H1 (cell line): ENCODE measurements around the gene SLC6A3. TPM values are rescaled to one million over a fixed set of nuclear protein-coding genes. Genes with fewer than 3 reads are reported as not detected.
A peak's percentile ranks its signal among the peaks of the same experiment; 100 is the strongest.

ENCODE experiments used
- CTCF ChIA-PET: fragments of 300-600 bp; sonication (Branson Sonifier 250); formaldehyde crosslinking; loops from one replicate; lab custom pipeline; 2021; ENCODE audit not compliant: partially characterized antibody; lab: Charles Lee
- POLR2A ChIA-PET: fragments of 300-600 bp; sonication (Branson Sonifier 250); formaldehyde crosslinking; loops from one replicate; lab custom pipeline; 2021; ENCODE audit warnings: inconsistent platforms; ENCODE audit not compliant: partially characterized antibody; lab: Charles Lee
- DNase-seq, 2 experiments: peaks; one replicate each; pipeline versions ENCODE4 v3.0.0 to v3.0.0-alpha.2; 2010 to 2022; ENCODE audit warnings: low spot score in 2 of 2, low read depth in 1 of 2, mixed read lengths in 1 of 2
- FAIRE-seq: peaks from 2 replicates; lab custom pipeline; 2011; peaks lifted over from hg19 to GRCh38; lab: Jason Lieb, UNC
- H2AFZ ChIP-seq: 2 replicates; pipeline ENCODE4 v1.8.1; 2012; ENCODE audit warnings: low read length, inconsistent platforms
- H2AK5ac ChIP-seq: 2 replicates; pipeline ENCODE4 v1.6.1; 2013; ENCODE audit warnings: low read depth, low read length
- H2BK120ac ChIP-seq: replicated peaks from 2 replicates; pipeline ENCODE3; 2013; ENCODE audit warnings: low read depth, low read length, inconsistent platforms
- H2BK12ac ChIP-seq: 2 replicates; pipeline ENCODE4 v1.6.1; 2013; ENCODE audit warnings: low read depth, low read length
- H2BK15ac ChIP-seq: 2 replicates; pipeline ENCODE4 v1.6.1; 2013; ENCODE audit warnings: low read length
- H2BK20ac ChIP-seq: 2 replicates; pipeline ENCODE4 v1.6.1; 2013; ENCODE audit warnings: low read length
- H2BK5ac ChIP-seq: 2 replicates; pipeline ENCODE4 v1.6.1; 2013; ENCODE audit warnings: low read depth, low read length
- H3K14ac ChIP-seq: 2 replicates; pipeline ENCODE4 v1.6.1; 2013; ENCODE audit warnings: inconsistent platforms; ENCODE audit not compliant: insufficient read length
- H3K18ac ChIP-seq: 2 replicates; pipeline ENCODE4 v1.6.1; 2013; ENCODE audit warnings: low read length; ENCODE audit errors: extremely low read depth
- H3K23ac ChIP-seq: 2 replicates; pipeline ENCODE4 v1.6.1; 2013; ENCODE audit warnings: inconsistent platforms; ENCODE audit not compliant: insufficient read length
- H3K23me2 ChIP-seq: 2 replicates; pipeline ENCODE4 v1.6.1; 2013; ENCODE audit warnings: low read depth, low read length
- H3K27ac ChIP-seq: 2 replicates; pipeline ENCODE4 v1.6.1; 2011; ENCODE audit warnings: low read depth, low read length, inconsistent platforms
- H3K27me3 ChIP-seq, 4 experiments: replicated peaks in 1 of 4; 1 replicate in 1 of 4; 2 replicates in 3 of 4; pipeline versions ENCODE4 v1.6.1 to v1.8.1; 2011 to 2013; ENCODE audit warnings: low read length in 3 of 4, mild to moderate bottlenecking in 3 of 4, inconsistent platforms in 2 of 4, mixed read lengths in 2 of 4, moderate library complexity in 1 of 4; ENCODE audit not compliant: control insufficient read depth in 3 of 4, insufficient read depth in 3 of 4; ENCODE audit errors: extremely low read depth in 1 of 4
- H3K36me3 ChIP-seq, 4 experiments: 2 replicates each; pipeline versions ENCODE4 v1.6.1 to v1.8.1; 2011 to 2013; ENCODE audit warnings: mild to moderate bottlenecking in 4 of 4, low read length in 3 of 4, moderate library complexity in 2 of 4, control low read depth in 1 of 4, inconsistent platforms in 1 of 4; ENCODE audit not compliant: insufficient read depth in 4 of 4, control insufficient read depth in 2 of 4
- H3K4ac ChIP-seq: replicated peaks from 2 replicates; pipeline ENCODE3; 2013; ENCODE audit warnings: low read length, low read depth, mixed read lengths, inconsistent platforms; ENCODE audit not compliant: insufficient read length
- H3K4me1 ChIP-seq, 4 experiments: replicated peaks in 1 of 4; 1 replicate in 1 of 4; 2 replicates in 3 of 4; pipeline versions ENCODE4 v1.6.1 to v1.8.1; 2011 to 2013; ENCODE audit warnings: low read length in 3 of 4, inconsistent platforms in 2 of 4, mixed read lengths in 1 of 4; ENCODE audit not compliant: insufficient read depth in 4 of 4, control insufficient read depth in 3 of 4
- H3K4me2 ChIP-seq, 2 experiments: 2 replicates each; pipeline versions ENCODE4 v1.6.1 to v1.8.1; 2011 to 2013; ENCODE audit warnings: low read depth in 2 of 2, low read length in 2 of 2, control low read depth in 1 of 2, inconsistent platforms in 1 of 2, mild to moderate bottlenecking in 1 of 2; ENCODE audit not compliant: insufficient read depth in 1 of 2
- H3K4me3 ChIP-seq, 4 experiments: fragments of 200-600, 300-600 bp in 1 of 4; sonication (generic), shearing (Covaris generic), sonication (Bioruptor Twin) in 1 of 4; 2 replicates each; pipeline versions ENCODE4 v1.5.1 to v1.8.1; 2011 to 2016; ENCODE audit warnings: low read length in 4 of 4, low read depth in 3 of 4, control low read depth in 2 of 4, inconsistent platforms in 2 of 4, mild to moderate bottlenecking in 2 of 4, mixed read lengths in 1 of 4, moderate library complexity in 1 of 4; ENCODE audit not compliant: insufficient read depth in 2 of 4; ENCODE audit errors: extremely low read depth in 1 of 4
- H3K56ac ChIP-seq: replicated peaks from 2 replicates; pipeline ENCODE3; 2013; ENCODE audit warnings: low read depth, mild to moderate bottlenecking, mixed read lengths, low read length, inconsistent platforms; ENCODE audit not compliant: insufficient read length
- H3K79me1 ChIP-seq: 2 replicates; pipeline ENCODE4 v1.6.1; 2013; ENCODE audit warnings: low read depth, low read length, control low read depth
- H3K79me2 ChIP-seq, 2 experiments: 2 replicates each; pipeline versions ENCODE4 v1.6.1 to v1.8.1; 2012 to 2013; ENCODE audit warnings: low read length in 2 of 2, mild to moderate bottlenecking in 2 of 2, inconsistent platforms in 1 of 2; ENCODE audit not compliant: insufficient read depth in 2 of 2, control insufficient read depth in 1 of 2
- H3K9ac ChIP-seq, 4 experiments: replicated peaks in 1 of 4; 1 replicate in 1 of 4; 2 replicates in 3 of 4; pipeline versions ENCODE4 v1.6.1 to v1.8.1; 2011 to 2013; ENCODE audit warnings: low read depth in 3 of 4, low read length in 3 of 4, control low read depth in 2 of 4, mild to moderate bottlenecking in 2 of 4, moderate library complexity in 2 of 4, inconsistent platforms in 1 of 4; ENCODE audit errors: extremely low read depth in 1 of 4
- H3K9me3 ChIP-seq, 2 experiments: 2 replicates each; pipeline versions ENCODE4 v1.6.1 to v1.8.1; 2012 to 2013; ENCODE audit warnings: mild to moderate bottlenecking in 2 of 2, moderate library complexity in 2 of 2, control low read depth in 1 of 2, inconsistent platforms in 1 of 2, low read depth in 1 of 2, low read length in 1 of 2, mixed read lengths in 1 of 2; ENCODE audit not compliant: insufficient read depth in 2 of 2
- H4K20me1 ChIP-seq, 2 experiments: replicated peaks in 1 of 2; 2 replicates each; pipeline versions ENCODE3 to v1.8.1; 2011 to 2013; ENCODE audit warnings: inconsistent platforms in 2 of 2, low read length in 2 of 2, mild to moderate bottlenecking in 1 of 2; ENCODE audit not compliant: insufficient read depth in 2 of 2, control insufficient read depth in 1 of 2
- H4K5ac ChIP-seq: 2 replicates; pipeline ENCODE4 v1.6.1; 2013; ENCODE audit warnings: low read length, low read depth, mixed read lengths, inconsistent platforms; ENCODE audit not compliant: insufficient read length
- H4K8ac ChIP-seq: 2 replicates; pipeline ENCODE4 v1.8.0; 2013; ENCODE audit warnings: mild to moderate bottlenecking, moderate library complexity, low read length, inconsistent platforms; ENCODE audit not compliant: insufficient read depth; ENCODE audit errors: extremely low read depth
- H4K91ac ChIP-seq: replicated peaks from 2 replicates; pipeline ENCODE3; 2013; ENCODE audit warnings: low read length, mixed read lengths, inconsistent platforms; ENCODE audit not compliant: insufficient read length
- ASH2L ChIP-seq: fragments of 200-600, 300-600 bp; sonication (generic); IDR thresholded peaks from one replicate; pipeline ENCODE4 v1.7.1; 2017; ENCODE audit warnings: low read length
- ATF2 ChIP-seq: IDR thresholded peaks from 2 replicates; pipeline ENCODE4 v1.6.1; 2012; ENCODE audit warnings: low read length, inconsistent platforms
- CEBPB ChIP-seq: IDR thresholded peaks from 2 replicates; pipeline ENCODE4 v1.6.1; 2012; ENCODE audit warnings: low read depth, low read length
- E2F6 ChIP-seq: IDR thresholded peaks from 2 replicates; pipeline ENCODE4 v1.6.1; 2012; ENCODE audit warnings: inconsistent platforms
- EGR1 ChIP-seq: IDR thresholded peaks from 2 replicates; pipeline ENCODE4 v1.6.1; 2011; ENCODE audit warnings: low read depth, low read length, borderline replicate concordance
- EP300 ChIP-seq, 2 experiments: IDR thresholded peaks; 1 replicate in 1 of 2; 2 replicates in 1 of 2; pipeline ENCODE4 v1.6.1; 2011 to 2012; ENCODE audit warnings: low read depth in 2 of 2, low read length in 2 of 2, mild to moderate bottlenecking in 2 of 2, borderline replicate concordance in 1 of 2, inconsistent platforms in 1 of 2, moderate library complexity in 1 of 2
- PHF8 ChIP-seq: fragments of 200-600 bp; sonication (generic); conservative IDR thresholded peaks from 2 replicates; pipeline ENCODE4 v1.7.1; 2012; ENCODE audit warnings: low read depth, mild to moderate bottlenecking, inconsistent platforms, low read length, moderate library complexity
- RBBP5 ChIP-seq: IDR thresholded peaks from 2 replicates; pipeline ENCODE4 v1.7.1; 2012; ENCODE audit warnings: low read depth, mild to moderate bottlenecking, inconsistent platforms, low read length, moderate library complexity, borderline replicate concordance
- SRF ChIP-seq: IDR thresholded peaks from 2 replicates; pipeline ENCODE4 v1.6.1; 2011; ENCODE audit warnings: mild to moderate bottlenecking, low read depth, low read length, moderate library complexity
- ZNF274 ChIP-seq: IDR thresholded peaks from 2 replicates; pipeline ENCODE4 v1.7.0; 2012; ENCODE audit warnings: low read length, borderline replicate concordance; ENCODE audit errors: extremely low read depth
- WGBS, 2 experiments: shearing (Covaris generic) in 1 of 2; methylation state at CpG; one replicate each; pipeline versions ENCODE4 v1.1.6 to v1.1.7; 2013 to 2015; ENCODE audit warnings: low lambda C conversion rate in 2 of 2, mixed read lengths in 2 of 2, inconsistent platforms in 1 of 2, low coverage in 1 of 2, missing lambda C conversion rate in 1 of 2; ENCODE audit not compliant: insufficient replicate concordance in 2 of 2, insufficient coverage in 1 of 2, insufficient read length in 1 of 2; ENCODE audit errors: extremely low coverage in 1 of 2, missing lambda C conversion rate in 1 of 2; 5-methylcytosine and 5-hydroxymethylcytosine counted together
- polyA plus RNA-seq, 7 experiments: library from polyadenylated mRNA; depleted of rRNA in 3 of 7; stranded (reverse) in 5 of 7; unstranded in 2 of 7; fragments of >200 nt in 5 of 7; fragments of 200-250 nt in 2 of 7; gene quantifications; 1 replicate in 5 of 7; 2 replicates in 1 of 7; 4 replicates in 1 of 7; pipeline versions ENCODE4 v1.2.1 to v1.2.3, GENCODE V29; 2011 to 2013; ENCODE audit warnings: missing spikeins in 2 of 7, mixed read lengths in 2 of 7
- total RNA-seq: library from RNA; stranded (reverse); fragmentation: NEBNext Ultra II Directional; extraction: Animal tissue kit (Norgen Biotek cat#: 25700); gene quantifications from 2 replicates; pipeline ENCODE4 v1.2.1, GENCODE V29; 2021

SLC6A3 gene
- total and polyA plus RNA-seq, 2 of the 8 experiments (the other 6 are each of a cell fraction or from before 2014, with no cell fraction given) = 0.48 to 0.91 TPM

- Histone ChIP-seq H3K36me3 (no peaks in the 10 kb centered on the region), H3K9me3 (peaks cover 0 to 2% of the 10 kb centered on the region in 2 experiments; a peak in 2 of 4 replicates), H3K27ac (no peak overlapping the region), H3K4me1 (peaks cover 0 to 6% (median 0%) of the 10 kb centered on the region in 4 experiments; a peak in 3 of 7 replicates), H4K20me1 (peaks cover 2 to 7% of the 10 kb centered on the region in 2 experiments), H2BK15ac (no peak overlapping the region), H3K4me3 (no peak overlapping the region), H3K23ac (no peak overlapping the region), H4K5ac (no peak overlapping the region), H3K4ac (no peak overlapping the region), H3K23me2 (peaks cover 14% of the 10 kb centered on the region; the same call in 1 of the 2 replicates), H3K9ac (no peak overlapping the region), H2BK5ac (no peak overlapping the region), H2AK5ac (no peak overlapping the region), H3K56ac (no peak overlapping the region), H2BK12ac (no peak overlapping the region), H2BK120ac (no peak overlapping the region), H3K79me2 (no peaks in the 10 kb centered on the region), H3K79me1 (no peaks in the 10 kb centered on the region), H3K4me2 (no peak overlapping the region), H3K18ac (no peak overlapping the region), H4K91ac (no peak overlapping the region), H4K8ac (no peak overlapping the region), H2BK20ac (no peak overlapping the region), H3K27me3 (peaks cover 30 to 64% (median 58%) of the 10 kb centered on the region in 4 experiments), H2AFZ (no peak overlapping the region), H3K14ac (no peak overlapping the region)
- FAIRE-seq (no peak), DNase-seq (peak in 1 of 2 experiments; percentile 39)
- WGBS, 2 experiments = 80% methylated on average over 16 of the region's 16 CpGs; no CpG with 5 or more reads in 1 of the 2 experiments
- POLR2A ChIA-PET = interaction anchor here (0.6 to 1.2 kb wide), 2 partner anchors 9 to 14 kb away, joined by 3 to 5 read pairs; no protein-coding TSS in a partner anchor
- CTCF ChIA-PET = interaction anchor here (0.5 to 3.0 kb wide), 6 partner anchors 10 to 718 kb away, joined by 3 to 10 read pairs (median 6); no protein-coding TSS in a partner anchor
- no peak for TF ChIP-seq E2F6
- TF ChIP-seq ASH2L = no peak
- TF ChIP-seq ATF2 = no peak
- TF ChIP-seq EP300 (IDR thresholded peaks at IDR 0.05; ENCODE audit: borderline replicate concordance in 1 of 2, low read depth in 2 of 2, low read length in 2 of 2) = no peak
- no peak for TF ChIP-seq PHF8
- TF ChIP-seq RBBP5 = no peak
- no peak for TF ChIP-seq SRF
- TF ChIP-seq ZNF274 = no peak
- TF ChIP-seq EGR1 = no peak
- no peak for TF ChIP-seq CEBPB
Observed at GRCh38 chr5:1447671-1448361, 2.6 kb upstream of the SLC6A3 start.
